ENCODE measurements around the gene REC114.
"Not testable (repeated sequence)": the region's sequence is repeated elsewhere in the genome, so short reads cannot be mapped to it uniquely, and the experiment has no call there.

REC114 gene

GRCh38 chr15:73573572-73573971 is 130.6 kb downstream of the REC114 start:
- DNase-seq (ENCODE audit: low read depth in 4 of 4, low spot score in 1 of 4) = no peak

GRCh38 chr15:73575636-73576247 is 132.8 kb downstream of the REC114 start:
- DNase-seq (ENCODE audit: low read depth in 4 of 4, low spot score in 1 of 4) = no peak

DNA sequence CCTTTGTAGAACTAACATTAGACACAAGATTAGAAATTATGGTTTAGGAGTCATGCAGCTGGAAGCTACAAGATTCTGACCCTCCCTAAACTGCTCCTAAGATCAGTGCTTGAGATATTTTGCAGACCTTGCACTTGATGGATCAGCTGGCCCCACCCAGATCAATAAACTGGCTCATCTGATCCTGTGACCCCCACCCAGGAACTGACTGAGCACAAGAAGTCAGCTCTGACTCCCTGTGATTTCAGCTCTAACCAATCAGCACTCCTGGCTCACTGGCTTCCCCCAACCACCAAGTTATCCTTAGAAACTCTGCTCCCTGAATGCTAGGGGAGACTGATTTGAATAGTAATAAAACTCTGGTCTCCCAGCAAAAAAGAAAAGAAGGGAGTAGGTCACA is 134.6 kb downstream of the REC114 start:
- not testable (repeated sequence) for DNase-seq (ENCODE audit: low read depth in 4 of 4, low spot score in 1 of 4)

- DNase-seq (ENCODE audit: low read depth in 4 of 4, low spot score in 1 of 4) = no peak
Observed at GRCh38 chr15:73578026-73578425, 135.1 kb downstream of the REC114 start.

DNA sequence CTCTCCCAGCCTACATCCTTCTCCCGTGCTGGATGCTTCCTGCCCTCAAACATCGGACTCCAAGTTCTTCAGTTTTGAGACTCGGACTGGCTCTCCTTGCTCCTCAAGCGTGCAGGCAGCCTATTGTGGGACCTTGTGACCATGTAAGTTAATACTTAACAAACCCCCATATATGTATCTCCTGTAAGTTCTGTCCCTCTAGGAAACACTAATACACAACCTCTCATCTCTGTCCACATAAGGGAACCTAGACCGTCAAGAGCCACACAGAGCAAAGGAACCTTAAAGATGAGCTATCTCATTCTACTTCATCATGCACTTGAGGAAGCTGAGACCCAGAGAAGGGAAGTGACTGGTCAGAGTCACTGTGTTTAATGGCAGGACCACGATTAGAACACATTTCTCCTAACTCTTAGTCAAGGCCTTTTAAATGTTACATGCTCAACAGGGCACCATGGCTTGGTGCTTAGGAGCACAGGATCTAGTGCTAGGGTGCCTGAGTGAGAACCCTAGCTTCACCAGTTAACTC is 140.0 kb downstream of the REC114 start:
- no peak for DNase-seq (ENCODE audit: low read depth in 4 of 4, low spot score in 1 of 4)

DNA sequence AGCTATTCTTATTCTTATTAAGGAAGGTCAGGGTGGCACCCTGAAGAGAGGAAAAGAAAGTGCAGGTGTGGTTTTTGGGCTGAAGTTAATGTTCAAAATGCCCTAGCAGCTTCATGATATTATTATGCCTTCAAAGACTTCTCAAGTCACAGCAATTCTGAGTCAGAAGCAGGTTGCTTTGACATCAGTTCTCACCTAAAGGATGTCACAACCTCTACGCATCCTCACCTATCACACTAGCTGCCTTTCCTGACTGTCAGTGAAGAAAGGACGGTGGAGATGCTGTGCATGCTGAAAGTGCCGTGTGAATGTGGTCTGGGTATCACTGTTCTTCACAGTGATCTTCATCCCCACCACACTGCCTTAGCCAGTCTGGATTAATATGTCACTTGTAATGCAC is 140.6 kb downstream of the REC114 start:
- no peak for DNase-seq (ENCODE audit: low read depth in 4 of 4, low spot score in 1 of 4)

- no peak for DNase-seq (ENCODE audit: low read depth in 4 of 4, low spot score in 1 of 4)
Observed at GRCh38 chr15:73584699-73585420, 141.9 kb downstream of the REC114 start.

- no peak for DNase-seq (ENCODE audit: low read depth in 4 of 4, low spot score in 1 of 4)
Observed at GRCh38 chr15:73585871-73586654, 143.1 kb downstream of the REC114 start.

GRCh38 chr15:73589766-73590165 is 146.8 kb downstream of the REC114 start:
- DNase-seq (ENCODE audit: low read depth in 4 of 4, low spot score in 1 of 4) = no peak

DNA sequence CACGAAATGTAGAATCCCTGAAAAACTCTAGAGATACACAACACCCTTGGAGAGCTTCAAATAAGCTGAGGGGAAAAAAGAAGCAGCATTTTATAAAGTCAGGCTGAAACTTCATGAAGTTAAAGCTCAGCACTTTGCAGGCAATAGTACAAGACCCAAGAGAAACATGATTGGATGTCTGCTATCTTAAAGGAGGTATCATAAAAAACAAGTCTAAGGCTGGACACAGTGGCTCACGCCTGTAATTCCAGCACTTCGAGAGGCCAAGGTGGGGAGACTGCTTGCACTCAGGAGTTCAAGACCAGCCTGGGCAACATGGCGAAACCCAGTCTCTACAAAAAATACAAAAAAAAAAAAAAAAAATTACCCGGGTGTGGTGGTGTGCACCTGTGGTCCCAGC is 147.3 kb downstream of the REC114 start:
- no peak for DNase-seq (ENCODE audit: low read depth in 4 of 4, low spot score in 1 of 4)

- no peak for DNase-seq (ENCODE audit: low read depth in 4 of 4, low spot score in 1 of 4)
Observed at GRCh38 chr15:73593304-73594074, 150.5 kb downstream of the REC114 start.

DNA sequence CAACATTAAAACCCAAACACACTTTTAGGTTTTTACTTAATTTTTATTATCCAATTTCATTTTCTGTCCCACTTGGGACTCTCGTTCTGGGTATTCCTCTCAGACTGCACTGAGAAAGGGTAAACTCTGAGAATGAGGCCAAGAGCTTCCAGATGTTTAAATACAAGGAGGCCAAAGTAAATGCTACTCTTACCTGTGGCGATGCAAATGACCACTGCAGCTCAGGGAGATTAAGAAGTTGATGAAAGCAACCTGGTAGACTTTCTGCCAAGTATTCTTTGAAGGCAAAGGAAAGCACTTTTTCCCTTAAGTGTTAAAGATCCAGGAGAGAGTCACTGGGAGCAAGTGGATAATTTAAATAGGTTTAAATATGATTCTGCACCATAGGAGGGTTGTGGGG is 151.1 kb downstream of the REC114 start:
- DNase-seq (ENCODE audit: low read depth in 4 of 4, low spot score in 1 of 4) = no peak

DNA sequence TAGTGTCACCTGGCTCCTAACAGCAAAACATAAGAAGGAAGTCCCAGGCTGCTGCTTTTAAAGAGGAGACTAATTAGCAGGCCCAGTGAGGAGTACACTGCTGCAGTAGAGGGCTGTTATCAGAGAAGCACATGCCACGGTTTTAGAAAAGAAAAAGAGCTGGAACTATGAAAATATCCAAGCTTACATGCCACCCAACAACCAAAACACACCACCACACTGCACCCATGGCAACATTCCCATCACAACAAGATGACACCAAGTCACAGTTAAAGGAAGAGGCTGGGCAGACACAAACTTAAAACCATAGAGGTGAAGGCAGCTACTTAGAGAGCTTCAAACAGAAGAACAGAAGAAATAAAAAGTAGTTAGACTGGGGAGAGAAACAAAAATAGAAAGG is 153.2 kb downstream of the REC114 start:
- DNase-seq (ENCODE audit: low read depth in 4 of 4, low spot score in 1 of 4) = no peak

GRCh38 chr15:73597036-73597638 is 154.2 kb downstream of the REC114 start:
- DNase-seq (ENCODE audit: low read depth in 4 of 4, low spot score in 1 of 4) = no peak

DNA sequence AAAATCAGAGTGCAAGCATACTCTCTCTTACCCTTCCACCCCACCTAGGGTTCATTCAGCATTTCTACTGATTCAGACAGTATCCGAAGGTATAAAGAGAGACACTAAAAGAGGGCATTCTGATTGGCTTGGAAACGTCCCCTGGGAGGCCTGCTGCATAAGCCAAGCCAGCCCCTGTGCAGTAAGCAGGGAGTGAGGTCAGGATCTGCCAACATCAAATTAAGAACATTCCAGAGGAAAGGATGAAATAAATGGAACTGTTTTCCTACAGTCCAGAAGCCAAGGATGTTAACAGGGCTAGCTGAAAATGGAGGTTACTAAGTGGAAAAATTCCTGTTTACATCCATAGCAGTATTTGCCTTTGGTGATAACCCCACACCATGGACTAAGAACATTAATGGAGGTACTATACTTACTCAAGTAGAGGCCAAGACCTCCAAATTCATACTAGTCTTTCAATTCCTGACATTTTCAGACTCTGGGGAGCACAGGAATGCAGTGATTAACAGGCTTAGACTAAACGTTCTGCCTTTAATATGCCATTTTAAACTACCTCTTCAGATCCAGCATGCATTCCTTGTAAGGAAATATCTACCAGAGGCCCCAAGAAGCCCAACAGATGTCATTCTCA is 155.7 kb downstream of the REC114 start:
- no peak for DNase-seq (ENCODE audit: low read depth in 4 of 4, low spot score in 1 of 4)

DNA sequence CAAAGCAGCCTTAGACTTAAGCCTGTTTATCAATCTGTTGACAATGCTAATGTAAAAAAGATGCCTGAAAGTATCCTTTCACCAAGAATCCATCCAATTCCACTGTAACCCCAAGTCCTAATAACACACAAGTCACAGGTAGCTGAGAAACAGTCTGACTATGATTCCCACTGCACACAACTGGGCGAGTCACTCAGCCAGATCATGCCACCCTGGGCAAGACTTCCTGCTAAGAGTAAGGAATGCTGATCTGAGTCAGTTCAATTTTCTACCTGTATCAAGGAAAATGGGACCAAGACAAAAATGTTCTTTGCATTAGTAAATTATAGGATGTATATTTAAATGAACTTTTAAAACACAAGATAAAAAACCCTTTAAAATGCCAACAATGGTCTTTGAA is 157.0 kb downstream of the REC114 start:
- DNase-seq (ENCODE audit: low read depth in 4 of 4, low spot score in 1 of 4) = no peak

- DNase-seq (ENCODE audit: low read depth in 4 of 4, low spot score in 1 of 4) = no peak
Observed at GRCh38 chr15:73600413-73601335, 157.7 kb downstream of the REC114 start.

- no peak for DNase-seq (ENCODE audit: low read depth in 4 of 4, low spot score in 1 of 4)
Observed at GRCh38 chr15:73601451-73602445, 158.8 kb downstream of the REC114 start.
